Right ventricle myocardium inferior (tissue), 1 donor: ENCODE measurements around the gene CLDN24. TPM values are rescaled to one million over a fixed set of nuclear protein-coding genes. Genes with fewer than 3 reads are reported as not detected.

Source experiments
- ATAC-seq: fragments of 200-7000 bp; cut with Tn5 transposase; one replicate; pipeline ENCODE4 v1.9.1; 2020; ENCODE audit warnings: mild to moderate bottlenecking, moderate library complexity
- DNase-seq: peaks from one replicate; pipeline ENCODE4 v3.0.0; 2021; ENCODE audit errors: missing footprints
- intact Hi-C: fragments of 100-400 bp; cut with DNase I; formaldehyde crosslinking; loops from one replicate; pipeline ENCODE4 v1.11.0; 2022
- total RNA-seq: library from RNA; stranded (reverse); fragmentation: NEBNext Ultra II Directional; extraction: Animal tissue kit (Norgen Biotek cat#: 25700); gene quantifications from one replicate; pipeline ENCODE4 v1.2.1, GENCODE V29; 2021
- donor health status: DM: no; HTN: yes; CAD: no; lungs with severe emphysema.

The CLDN24 gene
- total RNA-seq, 1 donor from 2014 or later, result not detected

DNA sequence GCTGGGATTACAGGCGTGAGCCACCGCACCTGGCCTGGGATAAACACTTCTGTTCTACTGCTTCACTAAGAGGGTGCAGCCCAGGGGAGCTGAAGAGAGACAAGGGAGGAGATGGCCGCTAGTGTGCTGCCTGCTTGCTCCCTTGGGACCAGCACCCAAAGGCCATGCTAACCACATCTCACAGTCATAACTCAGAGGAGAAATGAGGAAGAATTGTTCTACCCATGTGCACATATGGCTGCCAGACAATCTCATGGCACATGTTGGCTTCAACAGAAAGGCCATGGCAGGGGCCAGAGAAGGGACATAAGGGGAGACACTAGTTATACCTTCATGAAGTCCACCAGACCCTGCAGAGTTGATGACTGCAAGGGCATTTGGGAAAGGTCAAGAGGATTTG, 24.6 kb downstream of the CLDN24 start:
- intact Hi-C loops, result loop anchor here (10.0 kb wide), 1 partner anchor 107 kb away; no protein-coding TSS in a partner anchor
- ATAC-seq, result no peak

GRCh38 chr4:183295711-183296110, 26.5 kb downstream of the CLDN24 start:
- ATAC-seq, result no peak
- intact Hi-C loops, result loop anchor here (10.0 kb wide), 1 partner anchor 109 kb away; no protein-coding TSS in a partner anchor
- no peak for DNase-seq

More for the DNA sequence above, 24.6 kb downstream of the CLDN24 start:
- no peak for DNase-seq

DNA sequence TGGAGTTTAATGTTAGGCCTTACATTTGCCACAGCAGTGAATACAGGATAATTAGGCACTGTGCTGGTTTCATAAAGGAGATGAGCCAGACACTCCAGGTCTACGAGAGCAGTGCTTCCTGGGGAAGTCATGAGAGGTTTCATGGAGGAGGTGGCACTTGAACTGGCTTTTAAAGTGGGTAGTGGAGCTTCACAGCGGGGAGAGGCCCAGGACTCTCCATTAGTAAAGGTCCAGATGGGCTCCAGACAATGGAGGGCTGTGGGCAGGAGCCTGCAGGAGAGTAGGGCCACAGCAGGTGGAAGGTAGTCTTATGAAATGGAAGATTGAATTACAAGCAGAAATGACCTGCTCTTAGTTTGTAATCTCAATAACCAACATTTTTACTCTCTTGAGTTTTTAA, 31.2 kb downstream of the CLDN24 start:
- intact Hi-C loops, result loop anchor here (10.0 kb wide), 1 partner anchor 114 kb away; no protein-coding TSS in a partner anchor
- DNase-seq, result no peak
- ATAC-seq, result no peak

DNA sequence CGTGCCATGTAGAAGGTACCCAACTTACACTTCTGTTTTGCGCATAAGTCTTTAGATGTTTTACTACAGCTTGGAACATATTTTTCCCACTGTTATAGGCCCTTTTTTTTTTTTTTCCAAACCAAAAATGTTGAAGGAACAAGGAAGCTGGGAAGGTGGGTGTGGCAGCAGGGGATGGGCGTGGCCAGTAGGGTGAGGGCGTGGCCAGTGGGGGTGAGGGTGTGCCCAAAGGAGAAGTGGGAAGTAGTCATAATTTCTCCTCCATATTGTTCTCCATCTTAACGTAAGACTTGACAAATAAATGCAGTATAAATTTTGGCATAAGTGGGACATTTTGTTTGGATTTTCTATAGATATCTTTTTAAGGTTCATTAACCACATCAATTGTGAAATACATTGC, 32.5 kb downstream of the CLDN24 start:
- intact Hi-C loops, result loop anchor here (10.0 kb wide), 1 partner anchor 115 kb away; no protein-coding TSS in a partner anchor
- DNase-seq (no peak), ATAC-seq (no peak)

GRCh38 chr4:183288955-183289354, 33.3 kb downstream of the CLDN24 start:
- ATAC-seq (no peak), DNase-seq (no peak)
- intact Hi-C loops, result no loop called here

DNA sequence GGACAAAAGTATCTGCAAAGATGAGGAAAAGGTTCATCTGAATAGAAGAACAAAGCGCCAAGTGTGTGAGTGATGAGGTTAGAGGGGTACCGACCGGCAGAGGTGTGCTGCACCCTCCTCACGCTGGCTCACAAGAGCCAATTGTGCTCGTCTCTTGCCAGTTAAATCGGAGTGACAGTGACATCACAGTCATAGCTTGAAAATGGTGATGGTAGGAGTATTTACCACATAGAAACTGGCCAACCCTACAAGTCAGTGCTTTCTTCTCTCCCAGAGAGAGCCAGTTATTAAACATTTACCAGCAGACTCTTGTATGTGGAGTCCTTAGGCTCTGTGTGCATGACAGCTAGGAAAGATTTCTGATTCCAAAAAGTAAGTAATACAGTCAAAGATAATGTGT, 34.5 kb downstream of the CLDN24 start:
- intact Hi-C loops, result no loop called here
- DNase-seq, result no peak
- no peak for ATAC-seq

DNA sequence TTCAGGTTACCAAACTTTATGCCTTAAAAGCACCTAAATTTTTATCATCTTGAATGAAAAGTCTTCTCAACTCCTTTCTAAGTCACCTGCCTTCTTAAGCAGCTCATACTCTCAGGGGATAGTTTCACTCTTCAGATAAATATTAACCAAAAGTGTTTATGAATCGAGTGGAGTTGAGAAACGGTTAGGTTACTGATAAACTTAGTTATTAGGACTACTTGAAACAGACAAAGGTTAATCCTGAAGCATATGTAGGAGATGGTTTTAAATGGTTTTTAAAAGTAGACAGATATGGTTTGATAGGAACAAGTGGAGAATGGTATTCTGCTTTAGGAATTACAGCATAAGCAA, 34.9 kb downstream of the CLDN24 start:
- DNase-seq, result no peak
- intact Hi-C loops, result no loop called here
- no peak for ATAC-seq

DNA sequence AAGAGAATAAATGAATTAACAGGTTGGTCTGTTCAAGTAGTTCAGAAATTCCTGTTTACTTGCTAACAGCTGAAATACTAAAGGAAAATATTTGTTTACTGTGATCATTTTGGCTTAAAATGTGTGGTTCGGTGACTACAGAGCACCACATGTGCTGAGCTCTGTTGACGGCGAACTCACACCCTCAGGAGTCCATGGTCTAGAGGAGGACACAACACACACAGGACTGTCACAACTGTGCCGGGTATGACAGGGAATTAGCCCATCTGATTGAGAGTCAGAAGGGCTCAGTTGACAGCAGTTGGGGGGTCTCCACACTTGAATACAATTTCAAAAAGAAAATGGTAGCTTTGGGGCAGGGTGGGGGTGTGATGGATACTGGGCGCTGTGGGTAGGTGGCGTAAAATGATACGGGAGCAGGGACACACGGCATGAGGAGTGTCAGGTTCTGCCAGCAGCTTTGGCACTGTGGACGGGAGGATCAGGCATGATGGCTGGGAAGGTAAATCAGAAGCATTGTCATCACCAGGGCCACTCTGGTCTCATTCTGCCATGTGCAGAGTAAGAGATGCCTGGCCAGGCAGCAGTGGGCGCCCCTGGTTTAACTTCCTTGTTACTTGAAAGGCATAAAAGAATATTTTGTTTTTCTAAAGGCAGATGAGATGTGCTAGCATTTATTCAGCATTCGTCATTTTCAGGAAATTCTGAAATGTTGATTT, 35.5 kb downstream of the CLDN24 start:
- DNase-seq, result no peak
- intact Hi-C loops, result no loop called here
- ATAC-seq, result no peak

DNA sequence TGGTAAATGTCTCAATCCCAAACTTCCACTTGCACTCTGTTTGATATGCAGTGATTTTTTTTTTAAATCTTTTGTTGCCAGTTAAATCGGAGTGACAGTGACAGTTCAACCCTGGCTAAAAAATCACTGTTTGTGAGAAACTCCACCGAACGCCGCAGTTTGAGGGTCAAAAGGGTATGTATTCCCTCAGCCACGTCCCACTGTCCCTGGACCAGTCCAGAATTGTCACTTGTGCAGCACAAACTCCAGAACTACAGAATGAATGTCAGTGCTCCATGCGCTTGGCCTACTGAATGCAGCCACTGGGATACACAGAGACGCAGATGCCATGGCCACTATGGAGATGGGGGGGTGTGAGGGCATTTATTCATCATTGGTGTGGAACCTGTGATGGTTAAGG, 36.3 kb downstream of the CLDN24 start:
- ATAC-seq (no peak), DNase-seq (no peak)
- intact Hi-C loops, result no loop called here

- DNase-seq (no peak), ATAC-seq (no peak)
- intact Hi-C loops, result no loop called here
These were observed 37.3 kb downstream of the CLDN24 start for GRCh38 chr4:183284965-183285364.

- ATAC-seq (no peak), DNase-seq (no peak)
- intact Hi-C loops, result no loop called here
These were observed 37.9 kb downstream of the CLDN24 start for GRCh38 chr4:183284258-183284785.

GRCh38 chr4:183276106-183276505, 46.1 kb downstream of the CLDN24 start:
- ATAC-seq, result no peak
- intact Hi-C loops, result no loop called here
- no peak for DNase-seq

GRCh38 chr4:183272384-183272783, 49.8 kb downstream of the CLDN24 start:
- DNase-seq, result no peak
- ATAC-seq, result no peak

More at GRCh38 chr4:183272384-183272783, 49.8 kb downstream of the CLDN24 start:
- intact Hi-C loops, result no loop called here

Other genes with a start within 250 kb of the CLDN24 start
- 30.2 TPM for gene WWC2, start 223.2 kb downstream of the CLDN24 start, total RNA-seq
- not detected for gene CLDN22, start 2.1 kb downstream of the CLDN24 start, total RNA-seq
- 10.6 TPM for gene CDKN2AIP, start 122.2 kb upstream of the CLDN24 start, total RNA-seq
- gene ING2, start 182.6 kb upstream of the CLDN24 start, total RNA-seq, result 6.5 TPM